ENCODE results near the gene RFX1. TPM values are rescaled to one million over a fixed set of nuclear protein-coding genes. Genes with fewer than 3 reads are reported as not detected.
A peak's percentile ranks its signal among the peaks of the same experiment; 100 is the strongest.

Gene RFX1
- total and polyA plus RNA-seq, 9 of the 15 experiments (the other 6 are each of a cell fraction or from before 2014, with no cell fraction given), result 0.14 to 19.3 (median 1.2) TPM

- intact Hi-C loops (cut with micrococcal nuclease), result no loop called here
- H3K9ac ChIP-seq (ENCODE audit: insufficient read depth in 1 of 2, low read depth in 2 of 2, low read length in 2 of 2), result 0 out of 4 replicates have a peak overlapping the region, but pooled peaks of 1 of the 2 experiments have one; percentile 15
- no peak overlapping the region for H3K4me3 ChIP-seq
- DNase-seq (ENCODE audit: extremely low read depth in 1 of 4, low spot score in 3 of 4), result peak in 2 of 4 experiments; percentile 11 to 12
- no peaks in the 10 kb centered on the region; a peak in 1 of 5 replicates for H3K27me3 ChIP-seq (ENCODE audit: control insufficient read depth in 2 of 2, insufficient read depth in 2 of 2, low read length in 2 of 2)
- peaks cover 0 to 37% of the 10 kb centered on the region in 2 experiments; a peak in 2 of 5 replicates for H3K4me1 ChIP-seq (replicated peaks in 1 of 2; ENCODE audit: control insufficient read depth in 2 of 2, insufficient read depth in 2 of 2, low read length in 2 of 2)
- in situ Hi-C loops (cut with MboI), result no loop called here
- ChIA-PET CTCF (ENCODE audit: low intra/inter-chr PET ratio) (no interaction called here), POLR2A (interaction anchor here (1.0 to 1.4 kb wide), 2 partner anchors 11 to 14 kb away, joined by 4 to 9 read pairs; no protein-coding TSS in a partner anchor)
- ATAC-seq, result no peak
- WGBS (ENCODE audit: insufficient coverage, low coverage, missing lambda C conversion rate), result 88% methylated on average over 12 of the region's 17 CpGs
- no peaks in the 10 kb centered on the region for H3K9me3 ChIP-seq (replicated peaks; ENCODE audit: control insufficient read depth, insufficient read depth, low read depth, low read length)
- TF ChIP-seq ZNF431 (CRISPR knock-in tag; IDR thresholded peaks at IDR 0.05) (no peak), ZNF239 (CRISPR knock-in tag; IDR thresholded peaks at IDR 0.05) (no peak), PCBP1 (IDR thresholded peaks at IDR 0.05; ENCODE audit: low read depth, low read length, poor library complexity, severe bottlenecking) (no peak), PHB (CRISPR knock-in tag; IDR thresholded peaks at IDR 0.05) (no peak), NR2C2 (CRISPR knock-in tag; IDR thresholded peaks at IDR 0.05) (no peak), NR2C2 (tag; IDR thresholded peaks at IDR 0.05) (no peak), THAP7 (CRISPR knock-in tag; IDR thresholded peaks at IDR 0.05) (no peak), RUNX1 (IDR thresholded peaks at IDR 0.05; ENCODE audit: low read depth) (no peak), MEF2A (IDR thresholded peaks at IDR 0.05; ENCODE audit: control insufficient read depth, low read depth, low read length) (no peak), ZNF263 (CRISPR knock-in tag; IDR thresholded peaks at IDR 0.05; ENCODE audit: borderline replicate concordance) (no peak), NR1H2 (CRISPR knock-in tag; IDR thresholded peaks at IDR 0.05) (no peak), PRDM10 (IDR thresholded peaks at IDR 0.05; ENCODE audit: partially characterized antibody) (no peak), GTF2B (IDR thresholded peaks at IDR 0.05; ENCODE audit: extremely low read depth, insufficient read length) (no peak), POLR2G (IDR thresholded peaks at IDR 0.05; ENCODE audit: low read depth, low read length) (peak; percentile 59; the same call in 1 of the 2 replicates), RBFOX2 (IDR thresholded peaks at IDR 0.05; ENCODE audit: low read depth, low read length) (peak; percentile 33; the same call in 1 of the 2 replicates), ARNT (IDR thresholded peaks at IDR 0.05) (no peak)
- TF ChIP-seq, protein P1, sequence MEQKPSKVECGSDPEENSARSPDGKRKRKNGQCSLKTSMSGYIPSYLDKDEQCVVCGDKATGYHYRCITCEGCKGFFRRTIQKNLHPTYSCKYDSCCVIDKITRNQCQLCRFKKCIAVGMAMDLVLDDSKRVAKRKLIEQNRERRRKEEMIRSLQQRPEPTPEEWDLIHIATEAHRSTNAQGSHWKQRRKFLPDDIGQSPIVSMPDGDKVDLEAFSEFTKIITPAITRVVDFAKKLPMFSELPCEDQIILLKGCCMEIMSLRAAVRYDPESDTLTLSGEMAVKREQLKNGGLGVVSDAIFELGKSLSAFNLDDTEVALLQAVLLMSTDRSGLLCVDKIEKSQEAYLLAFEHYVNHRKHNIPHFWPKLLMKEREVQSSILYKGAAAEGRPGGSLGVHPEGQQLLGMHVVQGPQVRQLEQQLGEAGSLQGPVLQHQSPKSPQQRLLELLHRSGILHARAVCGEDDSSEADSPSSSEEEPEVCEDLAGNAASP (IDR thresholded peaks at IDR 0.05), result no peak
- peaks cover 4% of the 10 kb centered on the region for H3K9me1 ChIP-seq (ENCODE audit: control insufficient read depth, insufficient read depth, low read length)
- no peak overlapping the region for H3K4me2 ChIP-seq (ENCODE audit: insufficient read depth, low read length)
- no peak overlapping the region for H2AFZ ChIP-seq (ENCODE audit: low read depth, low read length)
- TSS peak; percentile 69 for BruUV-seq (replicated peaks)
- no peaks in the 10 kb centered on the region for H3K79me2 ChIP-seq (ENCODE audit: control insufficient read depth, insufficient read depth, low read length)
- no peak overlapping the region for H3K27ac ChIP-seq (ENCODE audit: extremely low read depth, low read depth, low read length)
- no peak for FAIRE-seq
- peaks cover 36% of the 10 kb centered on the region; the same call in 2 of the 3 replicates for H3K36me3 ChIP-seq (ENCODE audit: control insufficient read depth, insufficient read depth, low read length)
- no peaks in the 10 kb centered on the region for H4K20me1 ChIP-seq (replicated peaks; ENCODE audit: control insufficient read depth, insufficient read depth, low read length)
Measured at GRCh38 chr19:13930402-13930801, 75.7 kb downstream of the RFX1 start.
